NCI-H1092 (cell line): Measurements from ENCODE around the gene FTCD.
A peak's percentile ranks its signal among the peaks of the same experiment; 100 is the strongest.
"Not testable (repeated sequence)": the region's sequence is repeated elsewhere in the genome, so short reads cannot be mapped to it uniquely, and the experiment has no call there.

ENCODE experiments used
- DNase-seq: peaks from one replicate; lab custom pipeline; 2025; lab: John Stamatoyannopoulos, UW

Gene FTCD

DNA sequence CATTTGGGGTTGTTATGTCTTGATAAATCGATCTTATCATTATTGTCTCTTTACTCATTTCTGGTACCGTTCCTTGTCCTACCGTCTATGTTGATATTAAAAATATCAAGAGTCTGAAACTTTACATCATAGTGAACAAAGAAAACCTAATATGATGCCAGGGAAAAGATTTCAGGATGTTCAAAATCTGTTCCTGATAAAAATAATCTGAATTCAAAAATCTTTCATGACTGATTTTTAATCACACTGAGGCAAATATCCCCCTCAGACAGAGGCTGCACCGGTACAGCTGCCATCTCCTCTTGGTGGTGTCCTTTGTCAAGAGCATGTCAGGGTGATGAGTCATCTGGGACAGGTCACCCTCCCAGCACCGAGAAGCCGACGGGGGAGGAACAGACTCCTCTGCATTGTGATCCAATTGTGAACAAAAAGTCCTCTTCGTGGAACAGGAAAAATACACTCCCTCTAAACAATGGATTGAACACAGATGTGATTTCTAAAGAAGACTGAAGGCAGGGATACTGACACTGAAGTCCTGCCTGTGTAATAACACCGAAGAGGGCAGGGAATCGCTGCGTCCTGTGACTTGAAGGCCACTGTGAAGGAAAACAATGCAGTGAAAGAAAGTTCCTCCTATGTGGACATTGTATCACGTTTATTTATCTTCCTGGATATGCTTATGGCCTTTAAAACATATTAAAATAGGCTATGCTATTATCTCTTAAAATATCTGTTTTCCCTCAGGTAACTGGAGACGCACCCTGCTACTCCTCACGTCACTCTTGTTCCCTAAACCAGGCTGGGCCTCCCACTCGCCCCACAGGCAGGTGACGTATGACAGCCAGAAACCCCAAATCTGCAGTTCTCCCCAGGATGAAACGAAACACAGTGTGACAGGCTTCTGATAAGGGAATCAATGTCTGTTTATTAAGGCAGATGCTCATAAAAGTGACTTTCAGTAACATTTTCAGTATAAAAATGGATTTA, 33.1 kb upstream of the FTCD start:
- DNase-seq, result no peak

DNA sequence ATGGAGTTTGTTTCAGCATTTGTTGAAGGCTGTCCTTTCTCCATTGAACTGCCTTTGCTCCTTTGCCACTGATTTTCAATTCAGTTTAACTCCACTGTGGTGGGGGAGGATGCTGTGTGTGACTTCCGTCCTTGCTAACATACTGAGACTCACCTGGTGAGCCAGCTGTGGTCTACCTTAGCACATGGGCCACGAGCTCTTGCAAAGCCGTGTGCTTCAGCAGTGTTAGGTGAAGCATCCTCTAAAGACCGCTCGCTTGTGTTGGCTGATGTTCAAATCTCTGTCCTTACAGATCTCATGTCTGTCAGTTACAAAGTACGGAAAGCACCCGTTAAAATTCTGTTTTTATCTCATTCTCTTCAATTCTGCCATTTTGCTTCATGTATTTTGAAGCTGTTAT, 32.4 kb upstream of the FTCD start:
- no peak for DNase-seq

DNA sequence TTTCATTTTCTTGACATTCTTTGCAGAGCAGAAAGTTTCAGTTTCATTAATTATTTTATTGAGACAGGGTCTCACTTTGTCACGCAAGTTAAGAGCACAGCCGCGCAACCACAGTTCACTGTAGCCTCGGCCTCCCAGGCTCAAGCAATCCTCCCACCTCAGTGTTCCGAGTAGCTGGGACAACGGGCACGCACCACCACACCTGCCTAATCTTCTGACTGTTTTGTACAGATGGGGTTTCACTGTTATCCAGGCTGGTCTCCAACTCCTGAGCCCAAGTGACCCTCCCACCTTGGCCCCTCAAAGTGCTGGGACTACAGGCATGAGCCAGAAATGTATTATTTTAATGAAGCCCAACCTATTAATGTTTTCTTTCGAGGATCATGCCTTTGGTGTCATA, 31.9 kb upstream of the FTCD start:
- no peak for DNase-seq

DNA sequence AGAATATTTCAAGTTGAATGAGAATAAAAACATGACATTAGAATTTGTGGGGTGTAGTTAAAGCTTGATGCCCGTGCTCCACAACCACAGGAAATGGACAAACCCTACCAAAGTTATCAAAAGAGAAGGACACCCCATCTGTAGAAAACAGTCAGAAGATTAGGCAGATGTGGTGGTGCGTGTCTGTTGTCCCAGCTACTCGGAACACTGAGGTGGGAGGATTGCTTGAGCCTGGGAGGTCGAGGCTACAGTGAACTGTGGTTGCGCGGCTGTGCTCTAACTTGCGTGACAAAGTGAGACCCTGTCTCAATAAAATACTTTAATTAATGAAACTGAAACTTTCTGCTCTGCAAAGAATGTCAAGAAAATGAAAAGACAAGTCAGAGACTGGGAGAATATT, 30.3 kb upstream of the FTCD start:
- no peak for DNase-seq

DNA sequence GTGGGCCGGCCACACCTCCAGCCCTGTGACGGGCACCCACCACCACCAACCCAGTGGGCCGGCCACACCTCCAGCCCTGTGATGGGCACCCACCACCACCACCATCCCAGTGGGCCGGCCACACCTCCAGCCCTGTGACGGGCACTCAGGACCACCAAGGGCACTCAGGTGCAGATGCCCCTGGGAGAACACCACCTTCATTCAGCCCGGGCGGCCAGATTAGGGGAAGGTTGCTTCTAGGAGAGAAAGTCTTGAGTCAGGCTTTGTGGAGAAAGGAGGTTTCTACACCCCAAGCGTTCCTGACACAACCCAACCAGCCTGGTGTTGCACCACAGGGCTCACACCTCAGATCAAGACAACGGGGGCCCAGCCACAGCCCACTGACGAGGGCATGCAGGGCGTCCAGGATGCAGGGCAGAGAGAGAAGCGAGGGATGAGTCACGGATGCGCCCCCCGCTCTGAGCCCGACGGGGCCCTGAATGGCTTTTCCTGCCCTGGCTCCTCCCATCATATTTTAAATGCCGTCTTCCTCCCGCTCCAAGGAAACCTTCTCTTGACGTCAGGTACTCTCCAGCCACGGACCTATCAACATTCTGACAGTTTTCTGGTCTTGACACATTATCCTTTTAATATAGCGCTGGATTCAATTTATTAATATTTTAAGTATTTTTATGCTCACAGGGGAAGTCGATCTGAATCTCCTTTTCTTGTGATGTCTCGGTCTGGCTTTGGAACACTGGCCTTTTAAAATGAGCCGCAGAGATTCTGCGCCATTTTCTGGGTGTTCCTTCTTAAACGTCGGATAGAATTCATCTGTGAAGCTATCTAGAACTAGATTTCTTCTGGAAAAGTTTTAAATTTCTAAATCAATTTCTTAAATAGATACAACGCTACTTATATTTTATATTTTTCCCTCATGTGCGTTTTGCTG, 29.5 kb upstream of the FTCD start:
- DNase-seq, result peak; percentile 43

DNA sequence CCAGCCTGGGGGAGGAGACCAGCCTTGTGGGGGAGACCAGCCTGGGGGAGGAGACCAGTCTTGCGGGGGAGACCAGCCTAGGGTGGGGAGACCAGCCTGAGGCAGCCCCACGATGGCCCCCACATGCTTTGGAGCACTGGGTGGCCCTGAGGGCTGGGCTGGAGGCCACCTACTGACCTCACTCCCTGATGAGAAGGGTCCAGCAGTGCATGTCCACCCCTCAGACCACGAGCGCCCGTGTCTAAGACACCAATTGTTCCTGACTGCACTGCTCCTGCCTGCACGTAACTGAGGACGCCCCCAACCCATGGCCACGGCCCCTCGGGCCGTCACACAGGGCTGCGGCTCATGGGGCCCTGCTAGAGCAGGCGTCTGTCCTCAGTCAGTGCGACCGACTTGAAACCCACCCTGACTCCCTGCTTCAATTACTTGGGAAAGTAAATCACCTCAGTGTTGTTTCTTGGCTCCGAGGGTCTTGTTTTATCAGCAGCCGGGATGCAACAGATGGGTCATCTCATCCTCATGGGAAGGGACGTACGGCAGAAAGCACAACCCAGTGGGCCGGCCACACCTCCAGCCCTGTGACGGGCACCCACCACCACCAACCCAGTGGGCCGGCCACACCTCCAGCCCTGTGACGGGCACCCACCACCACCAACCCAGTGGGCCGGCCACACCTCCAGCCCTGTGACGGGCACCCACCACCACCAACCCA, 28.7 kb upstream of the FTCD start, which contains the start of gene SPATC1L:
Gene SPATC1L, minus strand, starts transcription at position 550 of the 715 bp plus-strand sequence. CDS start 1,643 bp downstream, outside the sequence.
- no peak for DNase-seq

DNA sequence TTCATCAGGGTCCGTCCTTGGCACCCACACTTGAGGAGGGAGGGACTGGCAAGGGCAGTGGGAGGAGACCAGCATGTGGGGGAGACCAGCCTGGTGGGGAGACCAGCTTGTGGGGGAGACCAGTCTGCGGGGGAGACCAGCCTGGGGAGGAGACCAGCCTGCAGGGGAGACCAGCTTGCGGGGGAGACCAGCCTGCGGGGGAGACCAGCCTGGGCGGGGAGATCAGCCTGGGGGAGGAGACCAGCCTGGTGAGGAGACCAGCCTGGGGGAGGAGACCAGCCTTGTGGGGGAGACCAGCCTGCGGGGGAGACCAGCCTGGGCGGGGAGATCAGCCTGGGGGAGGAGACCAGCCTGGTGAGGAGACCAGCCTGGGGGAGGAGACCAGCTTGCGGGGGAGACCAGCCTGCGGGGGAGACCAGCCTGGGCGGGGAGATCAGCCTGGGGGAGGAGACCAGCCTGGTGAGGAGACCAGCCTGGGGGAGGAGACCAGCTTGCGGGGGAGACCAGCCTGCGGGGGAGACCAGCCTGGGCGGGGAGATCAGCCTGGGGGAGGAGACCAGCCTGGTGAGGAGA, 28.0 kb upstream of the FTCD start:
- DNase-seq, result not testable (repeated sequence)

DNA sequence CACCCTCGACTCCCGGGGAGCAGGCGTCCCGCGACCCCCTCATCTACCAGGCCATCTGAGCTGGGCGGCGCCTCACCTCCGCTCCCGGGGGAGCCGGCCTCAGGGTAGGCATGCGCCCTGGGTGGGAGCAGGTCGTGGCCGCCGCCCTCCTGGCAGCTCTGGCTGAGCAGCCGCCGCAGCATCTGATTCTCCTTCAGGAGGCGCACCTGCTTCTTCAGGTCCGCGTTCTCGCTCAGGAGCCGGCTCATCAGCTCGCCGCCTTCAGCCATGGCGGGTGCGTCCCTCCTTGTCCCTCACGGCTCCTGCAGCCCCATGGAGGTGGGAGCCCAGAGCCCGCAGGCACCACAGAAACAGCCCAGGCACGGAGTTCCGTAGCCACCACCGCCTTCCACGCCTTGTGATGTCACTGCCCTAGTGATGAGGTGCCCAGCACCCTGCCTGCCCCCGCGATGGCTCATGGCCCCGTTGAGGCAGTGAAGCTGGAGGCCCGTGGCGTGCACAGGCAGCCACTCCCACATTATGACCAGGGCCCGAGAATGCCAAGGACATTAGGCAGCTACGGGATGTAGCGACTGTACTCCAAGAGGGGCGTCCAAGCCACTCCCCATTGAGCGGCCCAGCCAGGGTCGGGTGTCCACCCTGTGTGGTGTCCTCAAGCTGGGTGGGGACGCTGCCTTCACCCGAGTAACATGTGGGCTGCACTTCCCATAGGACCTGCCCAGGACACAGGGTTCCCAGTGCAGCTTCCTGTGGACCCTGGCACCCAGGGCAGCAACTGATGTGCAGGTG, 27.4 kb upstream of the FTCD start:
- DNase-seq, result no peak

DNA sequence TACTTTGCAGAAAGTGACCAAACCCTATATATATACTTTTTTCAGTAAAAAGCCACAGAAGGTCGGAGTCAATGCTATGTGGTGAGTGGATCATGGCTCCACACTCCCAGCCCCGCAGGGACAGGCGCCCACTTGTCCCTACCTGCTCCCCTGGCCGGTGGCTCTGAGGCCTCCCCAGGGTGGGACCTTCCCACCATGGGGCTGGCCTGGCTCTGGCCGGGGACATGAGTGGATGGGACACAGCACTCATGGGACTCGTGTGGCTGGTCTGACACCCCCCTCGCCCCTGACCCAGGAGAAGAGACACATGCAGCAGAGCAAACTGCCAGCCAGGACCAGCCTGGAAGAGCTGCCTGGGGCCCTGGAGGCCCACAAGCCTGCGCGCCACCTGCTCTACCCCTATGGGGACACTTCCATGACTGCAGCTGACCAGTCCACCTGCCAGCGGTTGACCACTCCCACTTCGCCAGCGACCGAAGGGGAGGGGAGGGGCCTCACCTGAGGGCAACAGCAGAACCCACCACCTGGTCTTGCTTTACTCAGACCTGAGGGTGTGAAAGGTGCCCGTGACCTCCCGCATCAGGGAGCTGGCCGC, 26.7 kb upstream of the FTCD start:
- no peak for DNase-seq

DNA sequence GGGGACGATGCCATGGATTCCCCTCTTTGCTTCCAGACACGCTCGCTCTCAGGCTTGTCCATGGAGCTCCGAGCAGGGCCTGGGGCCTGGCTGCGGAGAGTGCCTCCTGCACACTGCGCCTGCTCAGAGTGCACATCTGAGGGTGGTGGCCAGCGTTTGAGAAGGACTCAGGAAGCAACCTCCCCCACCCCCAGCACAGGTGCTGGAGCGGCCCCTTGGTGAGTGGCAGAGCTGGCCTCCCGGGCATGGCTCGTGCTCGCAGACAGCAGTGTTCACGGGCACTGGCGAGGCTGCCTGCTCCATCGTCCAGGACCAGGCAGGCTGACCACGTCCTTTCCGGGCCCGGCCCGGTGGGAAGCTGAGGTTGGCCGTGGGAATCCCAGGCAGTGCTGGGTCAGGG, 26.1 kb upstream of the FTCD start:
- DNase-seq, result no peak

DNA sequence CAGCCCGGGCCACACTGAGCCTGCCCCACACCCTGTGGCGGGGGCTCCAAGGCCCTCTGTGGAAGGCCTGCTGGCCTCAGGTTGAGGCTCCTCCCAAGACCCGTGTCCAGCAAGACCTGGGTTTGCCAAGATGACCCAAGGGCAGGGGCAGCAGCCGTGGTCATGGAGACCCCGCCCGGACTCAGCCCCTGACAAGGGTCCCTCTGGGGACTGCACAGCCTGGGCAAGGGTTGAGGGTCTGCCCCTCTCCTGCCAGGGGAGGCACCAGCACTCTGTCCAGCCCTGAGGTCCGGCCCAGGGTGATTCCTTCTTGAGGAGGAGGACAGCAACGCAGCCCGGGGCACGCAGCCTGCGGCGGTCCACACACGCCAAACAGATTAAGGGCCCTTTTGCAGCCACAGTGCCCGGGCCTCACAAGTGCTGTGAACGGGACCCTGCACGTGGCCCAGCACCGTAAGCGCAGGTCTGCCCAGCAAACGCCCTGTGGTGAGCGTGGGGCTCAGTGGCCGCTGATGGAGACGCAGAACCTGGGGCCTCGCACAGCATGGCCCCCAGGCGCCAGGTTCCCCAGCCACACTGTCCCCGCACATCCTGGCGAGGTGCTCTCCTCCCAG, 25.5 kb upstream of the FTCD start:
- DNase-seq, result no peak

DNA sequence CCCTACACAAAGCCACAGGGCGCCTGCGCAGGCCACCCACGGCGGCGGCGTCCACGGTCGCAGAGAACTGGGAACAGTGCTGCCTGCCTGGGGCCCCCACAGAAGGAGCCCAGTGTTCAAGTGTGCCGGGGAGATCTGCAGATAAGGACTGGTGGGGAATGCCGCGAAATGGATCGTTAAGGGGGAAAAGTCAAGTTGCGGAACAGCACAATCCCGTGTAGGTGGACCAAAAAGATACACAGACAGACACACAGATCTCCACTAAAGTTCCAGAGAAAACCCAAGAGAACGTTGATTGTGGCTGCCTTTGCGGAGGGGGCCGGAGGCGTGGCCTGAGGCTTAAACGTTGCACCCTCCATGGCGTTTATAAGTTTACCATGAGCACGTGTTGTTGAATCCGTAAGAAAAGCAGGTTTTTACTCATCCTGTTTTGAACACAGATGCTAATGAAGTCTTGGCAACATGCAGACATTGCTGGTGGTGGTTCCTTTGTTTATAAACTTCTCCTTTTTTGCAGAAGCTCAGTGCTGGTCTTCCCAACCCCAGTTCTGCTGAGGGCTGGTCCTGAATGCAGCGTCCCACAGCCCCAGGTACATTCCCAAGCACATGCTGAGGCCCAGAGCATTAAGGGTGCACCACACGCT, 24.8 kb upstream of the FTCD start:
- DNase-seq, result no peak

DNA sequence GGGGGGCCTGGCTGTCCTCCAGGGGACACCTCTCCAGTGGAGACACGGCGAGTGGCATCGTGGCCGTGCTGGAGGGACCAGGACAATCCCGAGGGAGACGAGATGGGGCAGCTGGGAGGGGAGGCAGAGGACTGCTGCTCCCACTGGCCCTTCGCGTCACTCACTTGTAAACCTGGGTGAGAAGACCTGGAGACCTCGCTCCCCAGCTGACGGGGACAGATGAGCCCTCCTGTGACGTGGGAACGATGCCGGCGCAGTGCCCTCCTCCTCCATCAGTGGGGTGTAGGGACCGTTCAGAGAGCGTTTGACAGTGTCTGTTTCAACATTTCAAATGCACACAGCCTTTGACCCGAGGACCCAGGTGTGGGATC, 24.3 kb upstream of the FTCD start:
- no peak for DNase-seq

DNA sequence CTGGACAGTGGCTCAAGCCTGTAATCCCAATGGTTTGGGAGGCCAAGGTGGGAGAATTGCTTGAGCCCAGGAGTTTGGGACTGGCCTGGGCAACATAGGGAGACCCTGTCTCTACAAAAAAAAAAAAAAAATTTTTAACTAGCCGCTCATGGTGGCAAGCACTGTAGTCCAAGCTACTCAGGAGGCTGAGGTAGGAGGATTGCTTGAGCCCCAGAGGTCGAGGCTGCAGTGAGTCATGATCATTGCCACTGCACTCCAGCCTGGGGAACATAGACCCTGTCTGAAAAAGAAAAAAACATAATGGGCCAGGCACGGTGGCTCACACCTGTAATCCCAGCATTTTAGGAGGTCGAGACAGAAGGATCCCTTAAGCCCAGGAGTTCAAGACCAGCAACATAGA, 23.6 kb upstream of the FTCD start:
- DNase-seq, result no peak

DNA sequence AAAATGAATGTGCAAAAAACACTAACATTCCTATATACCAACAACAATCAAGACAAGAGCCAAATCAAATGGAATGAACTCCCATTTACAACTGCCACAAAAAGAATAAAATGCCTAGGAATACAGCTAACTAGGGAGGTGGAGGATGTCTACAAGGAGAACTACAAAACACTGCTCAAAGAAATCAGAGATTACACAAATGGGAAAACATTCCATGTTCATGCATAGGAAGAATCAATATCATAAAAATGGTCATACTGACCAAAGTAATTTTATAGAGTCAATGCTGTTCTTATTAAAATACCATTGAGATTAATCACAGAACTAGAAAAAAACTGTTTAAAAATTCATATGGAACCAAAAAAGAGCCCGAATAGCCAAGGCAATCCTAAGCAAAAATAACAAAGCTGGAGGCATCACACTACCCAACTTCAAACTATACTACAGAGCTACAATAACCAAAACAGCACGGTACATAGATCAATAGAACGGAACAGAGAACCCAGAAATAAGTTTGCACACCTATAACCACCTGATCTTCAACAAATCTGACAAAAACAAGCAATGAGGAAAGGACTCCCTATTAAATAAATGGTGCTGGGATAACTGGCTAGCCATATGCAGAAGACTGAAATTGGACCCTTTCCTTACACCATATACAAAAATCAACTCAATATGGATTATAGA, 21.2 kb upstream of the FTCD start:
- DNase-seq, result not testable (repeated sequence)

DNA sequence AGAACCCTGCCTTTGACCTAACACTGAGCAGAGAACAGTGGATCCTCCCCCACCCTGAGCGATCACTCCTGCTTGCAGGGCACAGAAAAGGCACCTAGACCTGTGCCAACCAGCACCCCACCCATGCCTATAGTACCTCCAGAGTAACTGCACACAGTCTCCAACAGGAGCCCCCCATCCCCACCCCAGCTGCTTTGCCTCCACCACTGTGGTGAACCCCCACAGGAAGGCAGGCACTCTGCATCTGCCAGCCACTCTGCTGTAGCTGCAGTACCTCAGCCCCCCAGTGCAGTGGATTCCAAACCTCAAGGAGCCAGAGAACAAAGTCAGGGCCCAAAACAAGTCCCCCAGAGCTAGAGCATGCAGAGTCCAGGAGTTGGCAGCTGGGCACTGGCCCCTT, 18.2 kb upstream of the FTCD start:
- DNase-seq, result no peak

DNA sequence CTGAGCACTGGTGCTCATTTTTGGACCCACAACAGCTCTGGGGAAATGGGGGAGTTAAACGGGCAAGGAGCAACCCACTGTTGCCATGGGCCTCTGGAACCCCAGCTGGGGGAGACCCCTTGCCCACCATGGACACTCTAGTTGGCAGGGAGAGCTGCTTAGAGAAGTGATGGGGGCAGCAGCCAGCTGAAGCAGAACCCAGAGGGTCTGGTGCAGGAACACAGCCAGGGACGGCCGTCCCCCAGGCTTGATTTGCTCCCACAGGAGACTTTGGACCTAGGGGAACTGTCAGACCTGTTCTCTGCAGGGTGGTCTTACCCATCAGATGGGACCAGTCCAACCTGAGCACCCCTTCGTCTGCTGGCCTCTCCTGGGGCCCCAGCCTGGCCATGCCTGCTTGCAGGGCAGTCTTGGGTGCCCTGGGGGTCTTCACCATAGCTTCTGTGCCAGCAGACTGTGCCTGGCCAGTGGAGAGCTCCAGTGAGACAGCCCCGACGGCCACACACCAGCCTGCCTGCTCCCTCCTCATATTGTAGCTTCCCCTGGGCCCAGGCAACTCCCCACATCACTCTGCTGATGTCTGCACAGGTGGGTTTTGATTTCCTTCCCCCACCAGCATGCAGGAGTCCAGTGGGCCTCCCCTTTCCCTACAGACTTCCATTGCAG, 17.6 kb upstream of the FTCD start:
- DNase-seq, result no peak
